ENCODE results near the gene PHF23.

Gene PHF23

GRCh38 chr17:7239091-7240027 lies at the start of gene PHF23:
Gene PHF23, minus strand, starts transcription at chr17:7239457. Its CDS starts 178 bp downstream, at chr17:7239279.
- DNase-seq (ENCODE audit: low read depth) = peak; percentile 96

GRCh38 chr17:7285679-7286078 lies 46.4 kb upstream of the PHF23 start:
- no peak for DNase-seq (ENCODE audit: low read depth)

GRCh38 chr17:7284911-7285310 lies 45.7 kb upstream of the PHF23 start:
- no peak for DNase-seq (ENCODE audit: low read depth)

GRCh38 chr17:7283471-7284216 lies 44.4 kb upstream of the PHF23 start:
- no peak for DNase-seq (ENCODE audit: low read depth)

- DNase-seq (ENCODE audit: low read depth) = no peak
Measured at GRCh38 chr17:7282752-7283321, 43.6 kb upstream of the PHF23 start.

- no peak for DNase-seq (ENCODE audit: low read depth)
Measured at GRCh38 chr17:7281953-7282751, 42.9 kb upstream of the PHF23 start.

GRCh38 chr17:7281074-7281952 lies 42.1 kb upstream of the PHF23 start, which contains the start of gene SLC2A4:
Gene SLC2A4, plus strand, starts transcription at chr17:7281718. Its CDS starts 217 bp downstream, at chr17:7281935.
- peak; percentile 73 for DNase-seq (ENCODE audit: low read depth)

GRCh38 chr17:7280519-7281073 lies 41.3 kb upstream of the PHF23 start:
- DNase-seq (ENCODE audit: low read depth) = peak; percentile 72

- no peak for DNase-seq (ENCODE audit: low read depth)
Measured at GRCh38 chr17:7279448-7279847, 40.2 kb upstream of the PHF23 start.

- no peak for DNase-seq (ENCODE audit: low read depth)
Measured at GRCh38 chr17:7266784-7267183, 27.5 kb upstream of the PHF23 start.

- DNase-seq (ENCODE audit: low read depth) = no peak
Measured at GRCh38 chr17:7263801-7264078, 24.5 kb upstream of the PHF23 start.

- DNase-seq (ENCODE audit: low read depth) = no peak
Measured at GRCh38 chr17:7262935-7263800, 23.9 kb upstream of the PHF23 start.

- DNase-seq (ENCODE audit: low read depth) = no peak
Measured at GRCh38 chr17:7262192-7262934, 23.1 kb upstream of the PHF23 start, which contains the start of gene CLDN7. Gene CLDN7, minus strand, starts transcription at chr17:7262478. Its CDS starts 435 bp downstream, at chr17:7262043.

GRCh38 chr17:7261379-7262191 lies 22.3 kb upstream of the PHF23 start:
- peak; percentile 38 for DNase-seq (ENCODE audit: low read depth)

- peak; percentile 27 for DNase-seq (ENCODE audit: low read depth)
Measured at GRCh38 chr17:7260651-7261378, 21.6 kb upstream of the PHF23 start.

GRCh38 chr17:7260151-7260550 lies 20.9 kb upstream of the PHF23 start:
- no peak for DNase-seq (ENCODE audit: low read depth)

GRCh38 chr17:7259555-7259889 lies 20.3 kb upstream of the PHF23 start:
- DNase-seq (ENCODE audit: low read depth) = no peak

All from stimulated activated CD8-positive, alpha-beta memory T cell treated with anti-CD3 and anti-CD28 coated beads, Interleukin-12 subunit alpha, Interleukin-12 subunit beta, amount 100 ng/mL, for 4 hours (primary cell).